Measurements from ENCODE around the gene KRTAP9-1. TPM values are rescaled to one million over a fixed set of nuclear protein-coding genes. Genes with fewer than 3 reads are reported as not detected.

KRTAP9-1 gene
- total and polyA plus RNA-seq, 2 experiments from 2014 or later = not detected

- H3K4me1 ChIP-seq (ENCODE audit: insufficient read depth) = no peaks in the 10 kb centered on the region
- H3K27me3 ChIP-seq (ENCODE audit: insufficient read depth) = no peaks in the 10 kb centered on the region
- DNase-seq (ENCODE audit: low spot score) (no peak), ATAC-seq (no peak)
- H3K36me3 ChIP-seq (ENCODE audit: insufficient read depth) = no peaks in the 10 kb centered on the region
- Mint-ChIP-seq H3K27me3 (ENCODE audit: insufficient read depth, low read depth, poor library complexity) (no peaks in the 10 kb centered on the region), H3K27ac (no peak overlapping the region), H3K36me3 (ENCODE audit: low read depth) (no peaks in the 10 kb centered on the region), H3K4me1 (no peaks in the 10 kb centered on the region), H3K4me3 (no peak overlapping the region), H3K9me3 (no peaks in the 10 kb centered on the region)
- TF ChIP-seq, protein P1, sequence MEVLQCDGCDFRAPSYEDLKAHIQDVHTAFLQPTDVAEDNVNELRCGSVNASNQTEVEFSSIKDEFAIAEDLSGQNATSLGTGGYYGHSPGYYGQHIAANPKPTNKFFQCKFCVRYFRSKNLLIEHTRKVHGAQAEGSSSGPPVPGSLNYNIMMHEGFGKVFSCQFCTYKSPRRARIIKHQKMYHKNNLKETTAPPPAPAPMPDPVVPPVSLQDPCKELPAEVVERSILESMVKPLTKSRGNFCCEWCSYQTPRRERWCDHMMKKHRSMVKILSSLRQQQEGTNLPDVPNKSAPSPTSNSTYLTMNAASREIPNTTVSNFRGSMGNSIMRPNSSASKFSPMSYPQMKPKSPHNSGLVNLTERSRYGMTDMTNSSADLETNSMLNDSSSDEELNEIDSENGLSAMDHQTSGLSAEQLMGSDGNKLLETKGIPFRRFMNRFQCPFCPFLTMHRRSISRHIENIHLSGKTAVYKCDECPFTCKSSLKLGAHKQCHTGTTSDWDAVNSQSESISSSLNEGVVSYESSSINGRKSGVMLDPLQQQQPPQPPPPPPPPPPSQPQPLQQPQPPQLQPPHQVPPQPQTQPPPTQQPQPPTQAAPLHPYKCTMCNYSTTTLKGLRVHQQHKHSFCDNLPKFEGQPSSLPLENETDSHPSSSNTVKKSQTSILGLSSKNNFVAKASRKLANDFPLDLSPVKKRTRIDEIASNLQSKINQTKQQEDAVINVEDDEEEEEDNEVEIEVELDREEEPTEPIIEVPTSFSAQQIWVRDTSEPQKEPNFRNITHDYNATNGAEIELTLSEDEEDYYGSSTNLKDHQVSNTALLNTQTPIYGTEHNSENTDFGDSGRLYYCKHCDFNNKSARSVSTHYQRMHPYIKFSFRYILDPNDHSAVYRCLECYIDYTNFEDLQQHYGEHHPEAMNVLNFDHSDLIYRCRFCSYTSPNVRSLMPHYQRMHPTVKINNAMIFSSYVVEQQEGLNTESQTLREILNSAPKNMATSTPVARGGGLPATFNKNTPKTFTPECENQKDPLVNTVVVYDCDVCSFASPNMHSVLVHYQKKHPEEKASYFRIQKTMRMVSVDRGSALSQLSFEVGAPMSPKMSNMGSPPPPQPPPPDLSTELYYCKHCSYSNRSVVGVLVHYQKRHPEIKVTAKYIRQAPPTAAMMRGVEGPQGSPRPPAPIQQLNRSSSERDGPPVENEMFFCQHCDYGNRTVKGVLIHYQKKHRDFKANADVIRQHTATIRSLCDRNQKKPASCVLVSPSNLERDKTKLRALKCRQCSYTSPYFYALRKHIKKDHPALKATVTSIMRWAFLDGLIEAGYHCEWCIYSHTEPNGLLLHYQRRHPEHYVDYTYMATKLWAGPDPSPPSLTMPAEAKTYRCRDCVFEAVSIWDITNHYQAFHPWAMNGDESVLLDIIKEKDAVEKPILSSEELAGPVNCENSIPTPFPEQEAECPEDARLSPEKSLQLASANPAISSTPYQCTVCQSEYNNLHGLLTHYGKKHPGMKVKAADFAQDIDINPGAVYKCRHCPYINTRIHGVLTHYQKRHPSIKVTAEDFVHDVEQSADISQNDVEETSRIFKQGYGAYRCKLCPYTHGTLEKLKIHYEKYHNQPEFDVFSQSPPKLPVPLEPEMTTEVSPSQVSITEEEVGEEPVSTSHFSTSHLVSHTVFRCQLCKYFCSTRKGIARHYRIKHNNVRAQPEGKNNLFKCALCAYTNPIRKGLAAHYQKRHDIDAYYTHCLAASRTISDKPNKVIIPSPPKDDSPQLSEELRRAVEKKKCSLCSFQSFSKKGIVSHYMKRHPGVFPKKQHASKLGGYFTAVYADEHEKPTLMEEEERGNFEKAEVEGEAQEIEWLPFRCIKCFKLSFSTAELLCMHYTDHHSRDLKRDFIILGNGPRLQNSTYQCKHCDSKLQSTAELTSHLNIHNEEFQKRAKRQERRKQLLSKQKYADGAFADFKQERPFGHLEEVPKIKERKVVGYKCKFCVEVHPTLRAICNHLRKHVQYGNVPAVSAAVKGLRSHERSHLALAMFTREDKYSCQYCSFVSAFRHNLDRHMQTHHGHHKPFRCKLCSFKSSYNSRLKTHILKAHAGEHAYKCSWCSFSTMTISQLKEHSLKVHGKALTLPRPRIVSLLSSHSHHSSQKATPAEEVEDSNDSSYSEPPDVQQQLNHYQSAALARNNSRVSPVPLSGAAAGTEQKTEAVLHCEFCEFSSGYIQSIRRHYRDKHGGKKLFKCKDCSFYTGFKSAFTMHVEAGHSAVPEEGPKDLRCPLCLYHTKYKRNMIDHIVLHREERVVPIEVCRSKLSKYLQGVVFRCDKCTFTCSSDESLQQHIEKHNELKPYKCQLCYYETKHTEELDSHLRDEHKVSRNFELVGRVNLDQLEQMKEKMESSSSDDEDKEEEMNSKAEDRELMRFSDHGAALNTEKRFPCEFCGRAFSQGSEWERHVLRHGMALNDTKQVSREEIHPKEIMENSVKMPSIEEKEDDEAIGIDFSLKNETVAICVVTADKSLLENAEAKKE (CRISPR knock-in tag; IDR thresholded peaks at IDR 0.05) = no peak
- TF ChIP-seq EZH2phosphoT487 (IDR thresholded peaks at IDR 0.05; ENCODE audit: unreplicated experiment) (no peak), CTCF (conservative IDR thresholded peaks at IDR 0.05; ENCODE audit: low read depth in 2 of 2) (no peak), STAT1 (IDR thresholded peaks at IDR 0.05; ENCODE audit: unreplicated experiment) (no peak), EZH2 (IDR thresholded peaks at IDR 0.05; ENCODE audit: low read depth, unreplicated experiment) (no peak), POLR2AphosphoS5 (IDR thresholded peaks at IDR 0.05; ENCODE audit: low read depth) (no peak), REST (IDR thresholded peaks at IDR 0.05; ENCODE audit: unreplicated experiment) (no peak), JUNB (IDR thresholded peaks at IDR 0.05; ENCODE audit: unreplicated experiment) (no peak), NANOG (IDR thresholded peaks at IDR 0.05; ENCODE audit: borderline replicate concordance) (no peak), ZNF114 (CRISPR knock-in tag; IDR thresholded peaks at IDR 0.05) (no peak), CREB1 (CRISPR knock-in tag; IDR thresholded peaks at IDR 0.05; ENCODE audit: low read depth) (no peak), ZNF331 (CRISPR knock-in tag; IDR thresholded peaks at IDR 0.05; ENCODE audit: low read depth) (no peak)
- TF ChIP-seq, protein P2, sequence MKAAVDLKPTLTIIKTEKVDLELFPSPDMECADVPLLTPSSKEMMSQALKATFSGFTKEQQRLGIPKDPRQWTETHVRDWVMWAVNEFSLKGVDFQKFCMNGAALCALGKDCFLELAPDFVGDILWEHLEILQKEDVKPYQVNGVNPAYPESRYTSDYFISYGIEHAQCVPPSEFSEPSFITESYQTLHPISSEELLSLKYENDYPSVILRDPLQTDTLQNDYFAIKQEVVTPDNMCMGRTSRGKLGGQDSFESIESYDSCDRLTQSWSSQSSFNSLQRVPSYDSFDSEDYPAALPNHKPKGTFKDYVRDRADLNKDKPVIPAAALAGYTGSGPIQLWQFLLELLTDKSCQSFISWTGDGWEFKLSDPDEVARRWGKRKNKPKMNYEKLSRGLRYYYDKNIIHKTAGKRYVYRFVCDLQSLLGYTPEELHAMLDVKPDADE (IDR thresholded peaks at IDR 0.05) = no peak
- H3K79me2 ChIP-seq (replicated peaks; ENCODE audit: insufficient read depth) = no peaks in the 10 kb centered on the region
- H3K4me3 ChIP-seq = no peak overlapping the region
- no peak overlapping the region for H3K27ac ChIP-seq (ENCODE audit: low read depth)
- H2AFZ ChIP-seq = no peak overlapping the region
- no peaks in the 10 kb centered on the region for H4K20me1 ChIP-seq (replicated peaks; ENCODE audit: insufficient read depth)
- no peak overlapping the region for H3K4me2 ChIP-seq
- no peaks in the 10 kb centered on the region for H3F3A ChIP-seq (replicated peaks; ENCODE audit: low read depth)
- H3K9me2 ChIP-seq (ENCODE audit: insufficient read depth) = no peaks in the 10 kb centered on the region
These were observed 42.0 kb downstream of the KRTAP9-1 start for GRCh38 chr17:41231731-41232130.

Measured in GM23338 (cell line).